Heart left ventricle (tissue), 13 donors: Measurements from ENCODE around the gene NYAP1.

Experiments used
- CTCF ChIP-seq, 12 donors: fragments of 200-600 bp; sonication (generic) in 4 of 12; IDR thresholded peaks; one replicate each; pipeline versions ENCODE4 v1.5.0 to v1.8.0; 2018 to 2022; ENCODE audit warnings: antibody characterized with exemption in 12 of 12, mild to moderate bottlenecking in 5 of 12
- POLR2A ChIP-seq, 2 donors: fragments of 450-650 bp; IDR thresholded peaks; one replicate each; pipeline ENCODE4 v1.6.1; 2017; ENCODE audit warnings: antibody characterized with exemption in 2 of 2, mild to moderate bottlenecking in 2 of 2, moderate library complexity in 2 of 2
- donor health status: ischemic (EF 13 %, LVEDD 7.1; RV severe dilation, severe dysfunction).
- donor health status: DM: no; HTN: yes; CAD: no.
- donor health status: DM: no; HTN: no; CAD: no.
- donor health status: ischemic (EF 25% LVEDD 6.9; RV normal size, moderate dysfunction).
- donor health status: ischemic (EF 25% LVEDD 5.7; RV mildly dilated, moderate dysfunction).
- donor health status: ischemic (EF 35%, LVEDD 5.7; RV mildly dilated, moderate dysfunction).
- donor health status: nonischemic (EF 11% LVEDD 7.7; RV severe dilation, severe dysfunction).
- donor health status: DM: yes; HTN: yes; CAD: no.
- donor health status: PGD.
- donor health status: ischemic (EF 29% LVEDD 5.4; RV normal size, mild dysfunction).
- donor health status: nonischemic (EF 23%, LVEDD 6.1; RV moderate dilation, normal function).

GRCh38 chr7:100516135-100516812, 32.5 kb downstream of the NYAP1 start:
- TF ChIP-seq POLR2A (IDR thresholded peaks at IDR 0.05) (no peak), CTCF (IDR thresholded peaks at IDR 0.05) (no peak)
